HL-60 (cell line): Measurements from ENCODE around the gene MST1.

ENCODE experiments used
- DNase-seq, 2 experiments: peaks; one replicate each; pipeline ENCODE4 v3.0.0-alpha.2; 2010 to 2020; ENCODE audit warnings: low read depth in 1 of 2, low spot score in 1 of 2
- H3K27ac ChIP-seq: fragments of 250-450 bp; sonication (Bioruptor Pico); replicated peaks from 2 replicates; pipeline ENCODE4 v1.5.1; 2020; ENCODE audit warnings: mild to moderate bottlenecking, moderate library complexity
- H3K27me3 ChIP-seq: fragments of 250-450 bp; sonication (Bioruptor Pico); 2 replicates; pipeline ENCODE4 v1.5.1; 2021; ENCODE audit warnings: mild to moderate bottlenecking, moderate library complexity; ENCODE audit not compliant: insufficient read depth, poor library complexity, severe bottlenecking
- H3K4me3 ChIP-seq: replicated peaks from 2 replicates; pipeline ENCODE4 v1.5.1; 2011; ENCODE audit warnings: mild to moderate bottlenecking, control low read depth, low read length; ENCODE audit not compliant: insufficient read depth
- CTCF ChIP-seq: IDR thresholded peaks from one replicate; pipeline ENCODE4 v1.5.1; 2011; ENCODE audit warnings: low read length, control low read depth, inconsistent platforms; ENCODE audit not compliant: insufficient read depth
- GABPA ChIP-seq: IDR thresholded peaks from 2 replicates; pipeline ENCODE4 v1.6.1; 2012; ENCODE audit warnings: low read depth
- POLR2AphosphoS5 ChIP-seq: IDR thresholded peaks from 2 replicates; pipeline ENCODE4 v1.6.1; 2012; ENCODE audit warnings: low read depth
- REST ChIP-seq: IDR thresholded peaks from 2 replicates; pipeline ENCODE4 v1.6.1; 2012; ENCODE audit warnings: low read depth; ENCODE audit not compliant: insufficient replicate concordance
- SPI1 ChIP-seq: IDR thresholded peaks from 2 replicates; pipeline ENCODE4 v1.6.1; 2012; ENCODE audit warnings: low read depth, mild to moderate bottlenecking, borderline replicate concordance

The MST1 gene

GRCh38 chr3:49659756-49660155 lies 29.5 kb downstream of the MST1 start:
- Histone ChIP-seq H3K27me3 (no peaks in the 10 kb centered on the region), H3K4me3 (no peak overlapping the region), H3K27ac (no peak overlapping the region)
- DNase-seq, result no peak
- TF ChIP-seq POLR2AphosphoS5, result no peak
- TF ChIP-seq CTCF, result no peak
- no peak for TF ChIP-seq SPI1
- no peak for TF ChIP-seq GABPA
- TF ChIP-seq REST, result no peak

- no peak for DNase-seq
- no peak overlapping the region for H3K4me3 ChIP-seq
- no peaks in the 10 kb centered on the region for H3K27me3 ChIP-seq
- H3K27ac ChIP-seq, result no peak overlapping the region
- TF ChIP-seq REST, result no peak
- TF ChIP-seq CTCF, result no peak
- no peak for TF ChIP-seq GABPA
- no peak for TF ChIP-seq POLR2AphosphoS5
- no peak for TF ChIP-seq SPI1
Observed at GRCh38 chr3:49658711-49659110, 30.6 kb downstream of the MST1 start.

GRCh38 chr3:49657208-49657915 lies 31.9 kb downstream of the MST1 start:
- Histone ChIP-seq H3K4me3 (no peak overlapping the region), H3K27ac (no peak overlapping the region), H3K27me3 (no peaks in the 10 kb centered on the region)
- TF ChIP-seq GABPA, result no peak
- TF ChIP-seq SPI1, result no peak
- no peak for TF ChIP-seq REST
- TF ChIP-seq POLR2AphosphoS5, result no peak
- no peak for TF ChIP-seq CTCF
- peak in 1 of 2 experiments; percentile 14 for DNase-seq
